Osteocyte (in vitro differentiated cells): Measurements from ENCODE around the gene PLCB1. TPM values are rescaled to one million over a fixed set of nuclear protein-coding genes. Genes with fewer than 3 reads are reported as not detected.

Experiments used
- DNase-seq: peaks from one replicate; pipeline ENCODE4 v3.0.0; 2021; ENCODE audit warnings: mixed read lengths; ENCODE audit not compliant: unreplicated experiment; ENCODE audit errors: extremely low spot score
- H3K27ac Mint-ChIP-seq: one replicate; pipeline ENCODE4 v1.8.0; 2021; ENCODE audit warnings: mild to moderate bottlenecking, mixed read lengths; ENCODE audit not compliant: unreplicated experiment
- H3K27me3 Mint-ChIP-seq: one replicate; pipeline ENCODE4 v1.8.0; 2021; ENCODE audit warnings: mixed read lengths; ENCODE audit not compliant: unreplicated experiment
- H3K36me3 Mint-ChIP-seq: one replicate; pipeline ENCODE4 v1.8.0; 2021; ENCODE audit warnings: mixed read lengths; ENCODE audit not compliant: unreplicated experiment
- H3K4me1 Mint-ChIP-seq: one replicate; pipeline ENCODE4 v1.8.0; 2021; ENCODE audit warnings: mixed read lengths; ENCODE audit not compliant: unreplicated experiment
- H3K4me3 Mint-ChIP-seq: one replicate; pipeline ENCODE4 v1.8.0; 2021; ENCODE audit warnings: mild to moderate bottlenecking, moderate library complexity, mixed read lengths; ENCODE audit not compliant: unreplicated experiment
- H3K9me3 Mint-ChIP-seq: one replicate; pipeline ENCODE4 v1.8.0; 2021; ENCODE audit warnings: mixed read lengths; ENCODE audit not compliant: unreplicated experiment
- total RNA-seq: library from RNA; stranded (reverse); gene quantifications from 2 replicates; pipeline ENCODE4 v1.2.1, GENCODE V29; 2021
- TF ChIP-seq, protein P1 (sequence below): fragments of 200-600 bp; sonication (generic); IDR thresholded peaks from 2 replicates; pipeline ENCODE4 v1.5.0; 2021; ENCODE audit warnings: antibody characterized with exemption, mild to moderate bottlenecking, moderate library complexity

PLCB1 gene
- total RNA-seq, 1 donor from 2014 or later: 33.3 TPM

DNA sequence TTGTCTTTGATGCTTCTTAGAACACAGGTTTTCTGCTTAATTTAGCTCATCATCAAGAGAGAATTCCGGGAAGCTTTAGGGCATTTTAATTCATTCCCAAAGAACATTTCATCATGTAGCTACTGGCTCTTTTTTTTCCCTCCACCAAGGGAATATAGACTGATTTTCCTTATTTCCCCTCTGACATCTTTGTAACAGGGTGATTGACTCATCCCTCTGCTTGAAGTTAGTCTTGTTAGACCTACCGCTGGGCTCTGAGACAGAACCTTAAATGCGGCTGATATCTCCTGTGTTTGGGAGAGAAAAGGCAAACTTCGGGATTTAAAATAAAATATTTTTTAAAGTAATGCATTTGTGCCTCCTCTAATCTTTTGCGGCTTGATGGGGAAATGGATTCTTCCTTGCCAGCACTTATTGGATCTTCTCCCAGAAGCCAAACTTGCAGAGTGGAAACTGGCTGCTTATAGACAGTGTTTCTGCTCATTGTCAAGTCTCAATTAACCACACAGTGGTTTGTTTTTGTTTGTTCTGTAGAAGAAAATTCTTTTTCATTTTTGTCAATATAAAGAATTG lies 664.1 kb downstream of the PLCB1 start:
- peaks cover 21% of the 10 kb centered on the region for H3K36me3 Mint-ChIP-seq
- no peaks in the 10 kb centered on the region for H3K27me3 Mint-ChIP-seq
- H3K4me1 Mint-ChIP-seq: no peaks in the 10 kb centered on the region
- peaks cover 6% of the 10 kb centered on the region for H3K9me3 Mint-ChIP-seq
- no peak overlapping the region for H3K4me3 Mint-ChIP-seq
- DNase-seq: no peak
- H3K27ac Mint-ChIP-seq: no peak overlapping the region
- TF ChIP-seq, protein P1, sequence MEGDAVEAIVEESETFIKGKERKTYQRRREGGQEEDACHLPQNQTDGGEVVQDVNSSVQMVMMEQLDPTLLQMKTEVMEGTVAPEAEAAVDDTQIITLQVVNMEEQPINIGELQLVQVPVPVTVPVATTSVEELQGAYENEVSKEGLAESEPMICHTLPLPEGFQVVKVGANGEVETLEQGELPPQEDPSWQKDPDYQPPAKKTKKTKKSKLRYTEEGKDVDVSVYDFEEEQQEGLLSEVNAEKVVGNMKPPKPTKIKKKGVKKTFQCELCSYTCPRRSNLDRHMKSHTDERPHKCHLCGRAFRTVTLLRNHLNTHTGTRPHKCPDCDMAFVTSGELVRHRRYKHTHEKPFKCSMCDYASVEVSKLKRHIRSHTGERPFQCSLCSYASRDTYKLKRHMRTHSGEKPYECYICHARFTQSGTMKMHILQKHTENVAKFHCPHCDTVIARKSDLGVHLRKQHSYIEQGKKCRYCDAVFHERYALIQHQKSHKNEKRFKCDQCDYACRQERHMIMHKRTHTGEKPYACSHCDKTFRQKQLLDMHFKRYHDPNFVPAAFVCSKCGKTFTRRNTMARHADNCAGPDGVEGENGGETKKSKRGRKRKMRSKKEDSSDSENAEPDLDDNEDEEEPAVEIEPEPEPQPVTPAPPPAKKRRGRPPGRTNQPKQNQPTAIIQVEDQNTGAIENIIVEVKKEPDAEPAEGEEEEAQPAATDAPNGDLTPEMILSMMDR: no peak

DNA sequence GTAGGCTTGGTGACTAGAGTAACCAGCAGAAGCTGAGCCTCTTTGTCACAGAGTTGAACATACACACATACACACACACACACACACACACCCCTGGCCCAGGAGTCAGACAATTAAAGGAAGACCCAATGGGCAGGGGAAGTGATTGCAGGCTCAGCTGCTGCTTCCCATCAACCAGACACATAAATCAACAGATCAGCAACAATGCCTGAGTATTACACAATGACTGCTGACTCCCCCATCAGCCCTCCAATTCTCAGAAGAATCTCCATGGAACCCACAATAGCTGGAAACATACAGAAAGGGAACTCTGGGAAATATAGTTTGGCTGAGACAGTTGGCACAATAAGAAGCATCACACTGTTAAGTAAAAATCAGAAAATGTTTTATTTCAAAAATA lies 666.4 kb downstream of the PLCB1 start:
- Mint-ChIP-seq H3K36me3 (peaks cover 21% of the 10 kb centered on the region), H3K4me1 (peaks cover 4% of the 10 kb centered on the region), H3K27ac (no peak overlapping the region), H3K27me3 (no peaks in the 10 kb centered on the region), H3K4me3 (no peak overlapping the region), H3K9me3 (peaks cover 6% of the 10 kb centered on the region)
- TF ChIP-seq, protein P1: no peak
- no peak for DNase-seq

DNA sequence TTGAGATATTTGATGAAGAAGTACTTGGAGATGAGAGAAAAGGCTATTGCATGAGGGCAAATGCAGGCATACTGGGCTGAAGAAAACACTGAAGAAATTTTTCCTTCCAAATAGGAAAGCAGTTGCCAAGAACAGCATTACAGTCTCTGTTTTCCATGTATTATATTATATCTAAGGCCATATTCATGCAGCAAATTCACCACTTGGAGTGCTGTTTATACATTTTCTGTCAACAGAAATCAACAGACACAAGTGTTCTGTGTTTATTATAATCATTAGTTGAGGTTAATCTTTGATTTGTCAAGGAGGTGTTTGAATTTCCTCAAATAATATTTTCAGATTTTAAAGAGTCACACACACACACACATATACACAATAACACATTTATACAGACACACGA lies 668.0 kb downstream of the PLCB1 start:
- no peaks in the 10 kb centered on the region for H3K27me3 Mint-ChIP-seq
- TF ChIP-seq, protein P1: no peak
- H3K36me3 Mint-ChIP-seq: peaks cover 19% of the 10 kb centered on the region
- H3K4me1 Mint-ChIP-seq: peaks cover 4% of the 10 kb centered on the region
- H3K4me3 Mint-ChIP-seq: no peak overlapping the region
- H3K9me3 Mint-ChIP-seq: peaks cover 6% of the 10 kb centered on the region
- DNase-seq: no peak
- H3K27ac Mint-ChIP-seq: no peak overlapping the region

DNA sequence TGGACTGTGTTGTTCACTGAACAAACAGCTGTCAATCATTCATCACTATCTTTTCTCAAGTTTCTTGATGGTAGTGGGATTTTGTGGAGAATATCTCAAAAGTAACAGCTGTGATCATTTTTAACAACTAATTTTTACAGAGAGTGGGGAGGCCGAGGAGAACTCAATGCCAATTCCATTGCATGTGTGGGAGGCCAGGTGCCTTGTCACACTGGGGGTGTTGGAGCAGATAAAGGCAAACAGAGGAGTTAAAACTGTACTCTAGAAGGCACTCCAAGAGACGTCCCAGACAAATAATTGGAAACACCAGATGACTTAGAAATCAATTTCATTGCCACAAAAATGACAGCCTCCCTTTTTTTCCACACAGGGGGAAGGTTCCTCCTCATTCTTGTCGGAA lies 669.6 kb downstream of the PLCB1 start:
- peaks cover 19% of the 10 kb centered on the region for H3K36me3 Mint-ChIP-seq
- DNase-seq: no peak
- TF ChIP-seq, protein P1: no peak
- peaks cover 4% of the 10 kb centered on the region for H3K9me3 Mint-ChIP-seq
- no peaks in the 10 kb centered on the region for H3K27me3 Mint-ChIP-seq
- peaks cover 4% of the 10 kb centered on the region for H3K4me1 Mint-ChIP-seq
- H3K27ac Mint-ChIP-seq: no peak overlapping the region
- H3K4me3 Mint-ChIP-seq: no peak overlapping the region

DNA sequence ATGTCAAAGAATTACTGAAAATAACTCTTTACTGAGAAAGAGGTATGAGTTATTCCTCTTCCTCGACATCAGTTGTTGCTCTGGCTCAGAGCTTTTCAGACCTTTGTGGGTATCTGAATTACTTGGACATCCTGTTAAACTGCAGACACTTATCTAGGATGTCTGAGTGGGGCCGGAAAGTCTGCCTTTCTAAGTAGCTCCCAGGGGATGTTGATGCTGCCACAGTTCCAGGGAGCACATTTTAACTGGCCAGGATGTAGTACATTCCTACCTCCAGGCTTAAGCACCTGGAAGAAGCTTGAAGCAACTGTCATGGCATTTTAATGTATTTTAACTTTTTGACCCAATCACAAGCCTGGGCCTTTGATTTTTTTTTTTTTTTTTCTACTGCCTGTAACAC lies 671.0 kb downstream of the PLCB1 start:
- TF ChIP-seq, protein P1: no peak
- Mint-ChIP-seq H3K9me3 (no peaks in the 10 kb centered on the region), H3K4me1 (peaks cover 4% of the 10 kb centered on the region), H3K36me3 (peaks cover 17% of the 10 kb centered on the region), H3K4me3 (no peak overlapping the region), H3K27ac (no peak overlapping the region), H3K27me3 (no peaks in the 10 kb centered on the region)
- no peak for DNase-seq
